OCI-LY1 (cell line): ENCODE measurements around the gene NMRK1.

Experiments
- EZH2 ChIP-seq: fragments of 200-600 bp; sonication (generic), shearing (Covaris generic); IDR thresholded peaks from 2 replicates; pipeline ENCODE4 v1.8.0; 2017; ENCODE audit warnings: borderline replicate concordance, mixed run types, mild to moderate bottlenecking, antibody characterized with exemption, low read length, moderate library complexity, mixed read lengths
- TF ChIP-seq, protein P1 (sequence below): fragments of 200-600 bp; sonication (generic), shearing (Covaris generic); IDR thresholded peaks from 2 replicates; pipeline ENCODE4 v1.5.1; 2017; ENCODE audit warnings: mild to moderate bottlenecking, antibody characterized with exemption, low read length, moderate library complexity, mixed read lengths

GRCh38 chr9:75106857-75107256, 18.9 kb upstream of the NMRK1 start:
- TF ChIP-seq, protein P1, sequence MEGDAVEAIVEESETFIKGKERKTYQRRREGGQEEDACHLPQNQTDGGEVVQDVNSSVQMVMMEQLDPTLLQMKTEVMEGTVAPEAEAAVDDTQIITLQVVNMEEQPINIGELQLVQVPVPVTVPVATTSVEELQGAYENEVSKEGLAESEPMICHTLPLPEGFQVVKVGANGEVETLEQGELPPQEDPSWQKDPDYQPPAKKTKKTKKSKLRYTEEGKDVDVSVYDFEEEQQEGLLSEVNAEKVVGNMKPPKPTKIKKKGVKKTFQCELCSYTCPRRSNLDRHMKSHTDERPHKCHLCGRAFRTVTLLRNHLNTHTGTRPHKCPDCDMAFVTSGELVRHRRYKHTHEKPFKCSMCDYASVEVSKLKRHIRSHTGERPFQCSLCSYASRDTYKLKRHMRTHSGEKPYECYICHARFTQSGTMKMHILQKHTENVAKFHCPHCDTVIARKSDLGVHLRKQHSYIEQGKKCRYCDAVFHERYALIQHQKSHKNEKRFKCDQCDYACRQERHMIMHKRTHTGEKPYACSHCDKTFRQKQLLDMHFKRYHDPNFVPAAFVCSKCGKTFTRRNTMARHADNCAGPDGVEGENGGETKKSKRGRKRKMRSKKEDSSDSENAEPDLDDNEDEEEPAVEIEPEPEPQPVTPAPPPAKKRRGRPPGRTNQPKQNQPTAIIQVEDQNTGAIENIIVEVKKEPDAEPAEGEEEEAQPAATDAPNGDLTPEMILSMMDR, result no peak
- no peak for TF ChIP-seq EZH2
